Ramos (cell line): ENCODE results near the gene STX3.
"Not testable (repeated sequence)": the region's sequence is repeated elsewhere in the genome, so short reads cannot be mapped to it uniquely, and the experiment has no call there.

ENCODE experiments used
- in situ Hi-C: fragments of 300-500 bp; cut with MboI; formaldehyde crosslinking; loops from one replicate; pipeline ENCODE4 v1.14.3; 2022; ENCODE audit warnings: low sequenced_read_pairs; ENCODE audit not compliant: unreplicated experiment

The STX3 gene

DNA sequence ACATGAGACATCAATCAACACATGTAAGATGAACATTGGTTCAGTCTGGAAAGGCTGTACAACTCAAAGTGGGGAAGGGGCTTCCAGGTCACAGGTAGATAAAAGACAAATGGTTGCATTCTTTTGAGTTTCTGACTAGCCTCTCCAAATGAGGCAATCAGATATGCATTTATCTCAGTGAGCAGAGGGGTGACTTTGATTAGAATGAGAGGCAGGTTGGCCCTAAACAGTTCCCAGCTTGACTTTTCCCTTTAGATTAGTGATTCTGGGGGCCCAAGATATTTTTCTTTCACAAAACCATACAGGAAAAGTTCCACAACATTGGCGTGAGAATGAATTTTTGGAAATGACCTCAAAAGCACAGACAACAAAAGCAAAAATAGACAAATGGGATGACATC lies 61.3 kb downstream of the STX3 start:
- in situ Hi-C loops = loop anchor here (25.0 kb wide), 1 partner anchor 254 kb away; no protein-coding TSS in a partner anchor

DNA sequence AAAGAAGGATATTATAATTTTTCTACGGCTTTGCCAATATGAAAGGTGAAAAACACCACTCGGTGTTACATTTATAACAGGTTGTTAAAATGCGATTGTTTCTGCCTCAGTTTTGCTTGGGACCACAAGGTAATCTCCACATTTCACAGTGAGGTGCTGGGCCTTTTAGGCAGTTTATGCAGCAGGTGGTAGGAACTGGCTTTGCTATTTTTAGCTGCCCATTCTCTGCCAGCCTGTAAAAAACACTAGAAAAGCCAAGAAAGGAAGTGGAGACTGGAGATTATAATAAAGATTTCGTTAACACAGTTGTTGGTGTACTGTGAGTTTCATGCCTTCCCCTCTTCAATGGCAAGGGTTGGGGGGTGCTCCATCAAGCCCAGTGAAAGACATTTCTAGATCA lies 63.4 kb downstream of the STX3 start:
- in situ Hi-C loops = loop anchor here (25.0 kb wide), 1 partner anchor 256 kb away; no protein-coding TSS in a partner anchor

GRCh38 chr11:59822989-59823566 lies 67.9 kb downstream of the STX3 start:
- in situ Hi-C loops = loop anchor here (25.0 kb wide), 1 partner anchor 261 kb away; no protein-coding TSS in a partner anchor

- in situ Hi-C loops = no loop called here
These were observed 74.2 kb downstream of the STX3 start for GRCh38 chr11:59829358-59829757.

GRCh38 chr11:59833602-59834001 lies 78.4 kb downstream of the STX3 start:
- in situ Hi-C loops = no loop called here

GRCh38 chr11:59839615-59840014 lies 84.4 kb downstream of the STX3 start:
- in situ Hi-C loops = no loop called here

DNA sequence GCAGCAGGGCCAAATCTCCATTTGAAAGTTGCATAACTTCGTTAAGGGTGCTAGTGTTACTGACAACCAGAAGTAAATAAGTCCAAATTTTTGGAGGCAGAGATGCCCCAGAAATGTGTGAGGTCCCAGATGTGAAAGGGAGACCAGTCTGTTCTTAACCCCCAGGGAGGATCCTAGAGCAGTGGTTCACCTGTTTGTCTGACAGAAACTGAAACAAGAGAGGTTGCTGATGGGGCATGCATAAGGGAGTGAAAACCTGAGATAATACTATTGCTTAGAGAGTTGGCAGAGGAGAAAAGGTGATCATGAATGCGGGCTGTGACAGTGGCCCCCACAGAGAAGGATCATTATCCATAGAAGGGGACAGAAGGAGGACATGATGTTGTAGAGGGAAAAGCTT lies 86.3 kb downstream of the STX3 start:
- in situ Hi-C loops = no loop called here

DNA sequence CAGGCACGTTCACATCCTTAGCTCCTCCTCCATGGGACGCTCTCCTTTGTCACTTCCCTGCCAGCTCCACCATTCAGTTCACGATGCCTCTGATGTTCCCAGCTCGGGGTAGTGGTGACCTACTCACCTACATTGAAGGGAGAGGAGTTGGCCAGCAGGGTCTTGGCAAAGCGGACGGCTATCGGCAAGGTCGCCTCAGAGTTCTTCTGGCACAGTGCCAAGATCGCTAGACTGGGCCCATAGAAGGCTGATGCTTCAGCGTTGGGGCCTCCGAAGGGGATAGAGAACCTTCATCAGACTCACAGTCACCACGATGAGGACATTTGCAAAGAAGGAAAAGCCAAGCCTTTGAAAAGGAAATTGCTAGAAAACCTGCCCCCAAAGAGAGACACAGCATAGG lies 87.1 kb downstream of the STX3 start:
- in situ Hi-C loops = no loop called here

- in situ Hi-C loops = no loop called here
These were observed 90.2 kb downstream of the STX3 start, which contains the start of gene CBLIF for GRCh38 chr11:59845399-59845798. Gene CBLIF (minus strand): TSS chr11:59845499. CDS start chr11:59845453, 46 bp downstream.

DNA sequence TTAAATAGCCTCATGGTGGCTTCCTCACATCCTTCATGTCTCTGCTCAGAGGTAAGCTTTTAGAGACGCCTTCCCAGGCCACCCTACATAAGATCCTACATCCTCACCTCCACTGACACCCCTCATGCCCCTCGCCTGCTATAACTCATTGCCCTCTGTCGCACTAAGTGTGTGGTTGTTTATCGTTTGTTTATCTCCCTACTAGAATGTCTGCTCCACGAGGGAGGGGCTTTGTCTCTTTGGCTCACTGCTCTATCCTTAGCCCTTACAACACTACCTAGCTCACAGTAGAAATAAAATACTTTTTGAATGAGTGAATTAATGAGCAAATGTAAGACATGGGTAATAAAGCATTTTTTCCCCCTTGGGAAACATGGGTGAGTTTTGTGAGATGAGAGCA lies 91.4 kb downstream of the STX3 start:
- in situ Hi-C loops = no loop called here

GRCh38 chr11:59847626-59848025 lies 92.5 kb downstream of the STX3 start:
- in situ Hi-C loops = no loop called here

DNA sequence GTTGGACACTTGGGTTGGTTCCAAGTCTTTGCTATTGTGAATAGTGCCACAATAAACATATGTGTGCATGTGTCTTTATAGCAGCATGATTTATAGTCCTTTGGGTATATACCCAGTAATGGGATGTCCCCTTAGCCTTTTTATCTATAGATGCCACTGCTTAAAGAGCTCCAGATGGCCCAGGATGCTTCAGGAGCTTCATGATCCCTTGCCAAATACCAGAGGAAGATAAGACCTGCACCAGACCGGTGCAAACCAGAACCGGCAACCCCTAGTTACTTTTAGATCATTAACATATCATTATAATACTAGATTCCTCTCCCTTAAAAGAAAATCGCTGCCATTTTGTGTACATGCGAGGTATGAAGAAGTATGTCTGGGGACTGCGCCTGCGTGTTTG lies 93.3 kb downstream of the STX3 start:
- in situ Hi-C loops = not testable (repeated sequence)

DNA sequence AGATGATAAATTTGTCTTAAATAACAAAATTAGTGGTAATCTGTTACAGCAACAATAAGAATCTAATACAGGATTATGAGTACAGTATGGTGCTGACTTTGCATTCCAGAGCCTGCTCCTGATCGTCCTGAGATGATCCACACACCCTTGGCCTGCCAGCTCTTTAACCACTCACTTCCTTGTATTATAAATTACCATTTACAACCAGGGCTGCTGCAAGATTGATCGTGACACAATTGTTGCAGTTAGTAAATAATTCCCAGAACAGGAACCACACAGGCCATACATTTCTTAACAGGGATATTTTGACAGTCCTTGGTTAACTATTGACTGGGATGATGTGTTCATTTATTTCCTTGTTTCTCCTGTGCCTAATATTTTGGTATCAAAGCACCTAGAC lies 94.0 kb downstream of the STX3 start:
- in situ Hi-C loops = no loop called here

DNA sequence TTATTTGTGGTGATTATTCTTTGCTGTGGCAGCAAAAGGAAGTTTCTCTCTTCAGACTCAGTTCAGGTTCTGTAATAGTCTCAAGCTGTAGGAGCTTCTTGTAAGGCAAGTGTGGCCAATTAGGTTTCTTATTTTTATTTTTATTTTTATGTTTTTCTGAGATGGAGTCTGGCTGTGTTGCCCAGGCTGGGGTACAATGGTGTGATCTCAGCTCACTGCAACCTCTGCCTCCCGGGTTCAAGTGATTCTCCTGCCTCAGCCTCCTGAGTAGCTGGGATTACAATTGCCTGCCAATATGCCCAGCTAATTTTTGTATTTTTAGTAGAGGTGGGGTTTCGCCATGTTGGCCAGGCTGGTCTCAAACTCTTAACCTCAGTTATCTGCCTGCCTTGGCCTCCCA lies 94.4 kb downstream of the STX3 start:
- in situ Hi-C loops = not testable (repeated sequence)

DNA sequence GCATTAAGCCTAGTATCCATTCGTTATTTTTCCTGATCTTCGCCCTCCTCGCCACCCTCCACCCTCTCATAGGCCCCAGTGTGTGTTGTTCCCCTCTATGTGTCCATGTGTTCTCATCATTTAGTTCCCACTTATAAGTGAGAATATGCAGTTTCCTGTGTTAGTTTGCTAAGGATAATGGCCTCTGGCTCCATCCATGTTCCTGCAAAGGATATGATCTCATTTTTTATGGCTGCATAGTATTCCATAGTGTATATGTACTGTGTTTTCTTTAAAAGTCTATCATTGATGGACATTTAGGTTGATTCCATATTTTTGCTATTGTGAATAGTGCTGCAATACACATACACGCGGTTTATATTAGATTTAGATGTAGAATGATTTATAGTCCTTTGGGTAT lies 96.2 kb downstream of the STX3 start:
- in situ Hi-C loops = not testable (repeated sequence)

- in situ Hi-C loops = no loop called here
These were observed 99.7 kb downstream of the STX3 start for GRCh38 chr11:59854871-59855270.
